ENCODE measurements around the gene IARS2.

- TF ChIP-seq GATA2 (IDR thresholded peaks at IDR 0.05; ENCODE audit: low read depth, low read length): no peak
- TF ChIP-seq GATA3 (IDR thresholded peaks at IDR 0.05; ENCODE audit: low read depth, low read length): no peak
Observed at GRCh38 chr1:220077887-220078286, 16.0 kb upstream of the IARS2 start.

Data from SH-SY5Y (cell line).